NB4 (cell line): Measurements from ENCODE around the gene SEMA6D.

ENCODE experiments used
- MAX ChIP-seq: IDR thresholded peaks from 2 replicates; pipeline ENCODE4 v1.6.1; 2011; ENCODE audit warnings: low read depth, low read length
- POLR2A ChIP-seq: IDR thresholded peaks from 2 replicates; pipeline ENCODE4 v1.6.1; 2011; ENCODE audit warnings: mild to moderate bottlenecking; ENCODE audit not compliant: insufficient read length; ENCODE audit errors: extremely low read depth

- TF ChIP-seq MAX (no peak), POLR2A (no peak)
Observed at GRCh38 chr15:47732248-47732647, 14.9 kb downstream of the SEMA6D start.
